ENCODE results near the gene IGSF9B. TPM values are rescaled to one million over a fixed set of nuclear protein-coding genes. Genes with fewer than 3 reads are reported as not detected.

IGSF9B gene
- total RNA-seq, 4 donors from 2014 or later = 6.5 to 106 (median 29.1) TPM

DNA sequence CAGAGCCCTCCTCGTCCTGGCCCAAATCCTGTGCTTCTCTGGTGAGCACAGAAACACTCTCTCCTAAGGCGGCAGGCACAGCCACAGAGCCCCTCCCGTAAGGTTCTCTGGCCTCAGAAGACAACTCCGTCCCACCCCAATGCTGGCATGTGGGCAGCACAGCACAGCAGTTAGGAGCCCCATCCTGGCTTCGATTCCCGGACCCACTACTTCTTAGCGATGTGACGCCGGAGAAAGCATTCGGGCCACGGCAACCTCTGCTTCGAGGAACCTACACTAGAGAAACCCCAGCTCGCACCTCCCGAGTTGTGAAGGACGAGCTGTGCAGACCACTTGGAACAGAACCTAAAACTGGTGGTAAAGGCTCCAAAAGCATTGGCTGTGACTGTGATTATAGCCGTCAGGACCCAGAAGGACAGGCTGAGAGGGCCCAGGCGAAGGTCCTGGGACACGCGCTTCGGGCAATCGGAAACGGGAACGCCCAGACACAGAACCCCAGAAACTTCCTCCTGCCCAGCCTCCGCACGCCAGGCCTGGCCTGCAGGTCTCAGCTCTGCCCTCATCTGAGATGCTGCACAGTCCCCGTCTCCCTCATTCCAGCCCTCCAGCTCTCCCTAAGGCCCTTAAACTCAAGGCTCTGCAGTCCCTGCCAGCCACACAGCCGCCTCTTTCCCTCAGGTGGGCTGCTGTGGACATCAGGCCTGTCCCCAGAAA, 26.6 kb downstream of the IGSF9B start:
- Histone ChIP-seq H3K4me1 (peaks cover 0 to 4% of the 10 kb centered on the region in 2 donors), H3K9me3 (no peaks in the 10 kb centered on the region), H3K27ac (no peak overlapping the region), H3K27me3 (no peaks in the 10 kb centered on the region), H3K36me3 (no peaks in the 10 kb centered on the region), H3K4me3 (no peak overlapping the region)
- DNase-seq = no peak
- TF ChIP-seq POLR2A (IDR thresholded peaks at IDR 0.05) = no peak
- TF ChIP-seq, protein P1, sequence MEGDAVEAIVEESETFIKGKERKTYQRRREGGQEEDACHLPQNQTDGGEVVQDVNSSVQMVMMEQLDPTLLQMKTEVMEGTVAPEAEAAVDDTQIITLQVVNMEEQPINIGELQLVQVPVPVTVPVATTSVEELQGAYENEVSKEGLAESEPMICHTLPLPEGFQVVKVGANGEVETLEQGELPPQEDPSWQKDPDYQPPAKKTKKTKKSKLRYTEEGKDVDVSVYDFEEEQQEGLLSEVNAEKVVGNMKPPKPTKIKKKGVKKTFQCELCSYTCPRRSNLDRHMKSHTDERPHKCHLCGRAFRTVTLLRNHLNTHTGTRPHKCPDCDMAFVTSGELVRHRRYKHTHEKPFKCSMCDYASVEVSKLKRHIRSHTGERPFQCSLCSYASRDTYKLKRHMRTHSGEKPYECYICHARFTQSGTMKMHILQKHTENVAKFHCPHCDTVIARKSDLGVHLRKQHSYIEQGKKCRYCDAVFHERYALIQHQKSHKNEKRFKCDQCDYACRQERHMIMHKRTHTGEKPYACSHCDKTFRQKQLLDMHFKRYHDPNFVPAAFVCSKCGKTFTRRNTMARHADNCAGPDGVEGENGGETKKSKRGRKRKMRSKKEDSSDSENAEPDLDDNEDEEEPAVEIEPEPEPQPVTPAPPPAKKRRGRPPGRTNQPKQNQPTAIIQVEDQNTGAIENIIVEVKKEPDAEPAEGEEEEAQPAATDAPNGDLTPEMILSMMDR (IDR thresholded peaks at IDR 0.05) = no peak
- intact Hi-C loops (cut with DNase I; ENCODE audit: low total_unique reads) = no loop called here

DNA sequence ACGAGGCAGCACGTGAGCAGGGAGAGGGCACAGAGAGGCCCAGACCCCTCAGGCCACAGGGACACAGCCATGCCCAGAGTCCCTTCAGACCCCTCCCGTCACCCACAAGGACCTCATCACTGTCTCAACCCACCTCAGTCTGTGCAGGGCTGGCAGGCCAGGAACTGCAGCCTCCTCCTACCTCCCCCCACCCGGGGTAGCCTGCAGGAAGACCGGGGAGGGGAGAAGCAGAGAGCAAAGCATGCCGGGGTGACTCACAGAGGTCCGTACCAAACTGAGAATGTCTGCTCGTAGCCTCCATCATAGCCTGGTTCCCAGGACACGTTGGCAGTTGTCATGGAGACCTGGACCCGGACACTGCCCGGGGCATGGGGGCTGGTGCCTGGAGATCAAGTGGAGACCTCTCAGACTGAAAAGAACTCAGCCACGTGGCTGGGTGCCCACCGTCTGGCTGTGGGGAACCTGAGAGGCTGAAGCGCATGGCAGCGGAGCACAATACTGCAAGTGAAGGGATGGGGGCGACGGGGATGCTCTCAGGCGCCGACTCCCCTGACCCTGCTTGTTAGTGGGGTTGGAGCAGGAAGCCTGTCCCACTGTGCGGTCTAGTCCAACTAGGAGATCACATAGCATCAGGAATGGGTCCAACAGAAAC, 27.2 kb downstream of the IGSF9B start:
- Histone ChIP-seq H3K36me3 (no peaks in the 10 kb centered on the region), H3K4me1 (peaks cover 0 to 4% of the 10 kb centered on the region in 2 donors), H3K27ac (peak overlapping the region in 1 of 2 donors; percentile 28), H3K4me3 (no peak overlapping the region), H3K27me3 (no peaks in the 10 kb centered on the region), H3K9me3 (no peaks in the 10 kb centered on the region)
- intact Hi-C loops (cut with DNase I; ENCODE audit: low total_unique reads) = loop anchor here (10.0 kb wide), 1 partner anchor 215 kb away; no protein-coding TSS in a partner anchor
- no peak for DNase-seq
- no peak for TF ChIP-seq POLR2A (IDR thresholded peaks at IDR 0.05)
- TF ChIP-seq, protein P1 (IDR thresholded peaks at IDR 0.05) = no peak

DNA sequence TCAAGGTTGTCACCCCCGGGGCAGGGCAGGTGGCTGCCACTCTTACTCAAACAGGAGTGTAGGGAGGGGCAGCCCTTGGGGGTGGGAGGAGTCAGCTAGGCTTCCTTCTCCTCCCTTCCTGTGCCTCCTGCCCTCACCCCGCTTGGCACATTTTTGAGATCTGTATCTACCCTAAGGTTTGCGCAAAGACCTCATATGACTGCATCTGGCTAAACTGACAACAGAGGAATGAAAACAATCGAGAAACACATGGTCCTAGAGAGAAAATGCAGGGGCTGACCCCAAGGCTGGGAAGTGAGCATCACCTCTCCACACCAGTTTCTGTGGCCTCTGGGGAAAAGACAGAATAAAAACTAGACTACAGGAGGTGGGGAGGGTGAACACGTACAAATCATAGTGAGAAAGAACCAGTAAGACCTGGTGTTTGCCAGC, 28.1 kb downstream of the IGSF9B start:
- H3K9me3 ChIP-seq = no peaks in the 10 kb centered on the region
- no peak overlapping the region for H3K27ac ChIP-seq
- no peaks in the 10 kb centered on the region for H3K36me3 ChIP-seq
- H3K4me3 ChIP-seq = no peak overlapping the region
- peaks cover 0 to 4% of the 10 kb centered on the region in 2 donors for H3K4me1 ChIP-seq
- no peak for DNase-seq
- intact Hi-C loops (cut with DNase I; ENCODE audit: low total_unique reads) = loop anchor here (10.0 kb wide), 1 partner anchor 216 kb away; no protein-coding TSS in a partner anchor
- no peak for TF ChIP-seq POLR2A (IDR thresholded peaks at IDR 0.05)
- TF ChIP-seq, protein P1 (IDR thresholded peaks at IDR 0.05) = no peak
- no peaks in the 10 kb centered on the region for H3K27me3 ChIP-seq

DNA sequence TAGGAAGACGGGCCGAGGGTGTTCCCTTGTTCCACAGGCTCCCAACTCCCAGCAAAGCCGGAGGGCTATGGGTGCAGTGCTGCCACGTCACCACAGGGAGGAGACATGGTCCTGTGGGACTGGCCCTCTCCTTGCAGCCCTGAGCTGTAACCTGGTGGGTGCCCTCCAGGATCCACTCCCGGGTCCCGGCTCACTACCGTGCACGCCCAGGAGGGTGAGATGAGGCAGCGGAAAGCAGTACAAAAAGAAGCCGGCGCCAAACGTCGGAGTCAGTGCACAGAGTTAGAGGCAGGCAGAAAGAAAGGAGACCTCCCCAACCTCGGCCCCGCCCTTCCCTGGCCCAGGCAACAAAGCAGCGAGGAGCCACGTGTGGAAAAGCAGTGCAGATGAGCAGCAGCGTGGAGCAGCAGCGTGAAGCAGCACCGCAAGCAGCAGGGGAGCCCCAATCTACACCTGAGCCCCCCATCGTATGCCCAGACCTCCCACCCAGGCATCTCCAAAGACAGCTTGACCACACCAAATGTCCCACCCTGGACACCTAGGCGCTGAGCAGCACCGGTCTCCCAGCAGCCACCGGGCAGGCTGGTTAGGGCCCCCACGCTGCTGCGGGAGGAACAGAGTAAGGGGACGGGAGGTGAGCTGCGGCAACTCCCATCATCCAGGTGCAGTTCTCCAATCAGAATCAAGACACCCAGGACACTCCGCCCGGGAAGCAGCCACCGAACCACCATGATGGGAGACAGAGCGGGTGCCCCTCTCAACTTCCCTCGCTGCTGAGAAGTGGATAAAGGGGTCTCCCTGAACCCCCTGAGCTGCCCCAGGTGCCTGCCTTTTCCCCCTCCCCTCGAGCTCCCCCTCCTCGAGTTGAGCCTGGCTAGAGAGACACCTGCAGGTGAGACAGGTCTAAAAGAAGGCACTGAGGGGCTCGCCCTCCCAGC, 28.8 kb downstream of the IGSF9B start:
- Histone ChIP-seq H3K27ac (no peak overlapping the region), H3K4me3 (no peak overlapping the region), H3K9me3 (no peaks in the 10 kb centered on the region), H3K4me1 (peaks cover 0 to 4% of the 10 kb centered on the region in 2 donors), H3K36me3 (no peaks in the 10 kb centered on the region), H3K27me3 (no peaks in the 10 kb centered on the region)
- DNase-seq = peak; percentile 65 to 75
- intact Hi-C loops (cut with DNase I; ENCODE audit: low total_unique reads) = loop anchor here (10.0 kb wide), 1 partner anchor 217 kb away; no protein-coding TSS in a partner anchor
- TF ChIP-seq POLR2A (IDR thresholded peaks at IDR 0.05) = peak in 1 of 2 donors; percentile 6
- TF ChIP-seq, protein P1 (IDR thresholded peaks at IDR 0.05) = peak; percentile 85 to 89 (median 87)

Data from uterus (tissue), 4 donors.